Prostate gland (tissue), 2 donors: ENCODE data around the gene PDILT. TPM values are rescaled to one million over a fixed set of nuclear protein-coding genes. Genes with fewer than 3 reads are reported as not detected.
"Not testable (repeated sequence)": the region's sequence is repeated elsewhere in the genome, so short reads cannot be mapped to it uniquely, and the experiment has no call there.

ENCODE experiments used
- DNase-seq: peaks from one replicate; pipeline ENCODE4 v3.0.0-alpha.2; 2019; ENCODE audit warnings: low spot score
- H3K27ac ChIP-seq, 2 donors: fragments of 200-600 bp; sonication (generic); 2 replicates each; pipeline ENCODE4 v1.5.1; 2017 to 2019
- H3K27me3 ChIP-seq: fragments of 200-600 bp; sonication (generic); replicated peaks from 2 replicates; pipeline ENCODE4 v1.5.1; 2019; ENCODE audit not compliant: insufficient read depth
- H3K36me3 ChIP-seq, 2 donors: fragments of 200-600 bp; sonication (generic); 1 replicate in 1 of 2; 2 replicates in 1 of 2; pipeline versions ENCODE4 v1.5.1 to v1.8.1; 2017 to 2019
- H3K4me1 ChIP-seq: fragments of 200-600 bp; sonication (generic); replicated peaks from 2 replicates; pipeline ENCODE4 v1.5.1; 2019
- H3K4me3 ChIP-seq, 2 donors: fragments of 200-600 bp; sonication (generic); 2 replicates each; pipeline ENCODE4 v1.5.1; 2017 to 2019
- H3K9me3 ChIP-seq: fragments of 200-600 bp; sonication (generic); 2 replicates; pipeline ENCODE4 v1.5.1; 2017
- POLR2A ChIP-seq: fragments of 450-650 bp; IDR thresholded peaks from one replicate; pipeline ENCODE4 v1.6.1; 2016; ENCODE audit warnings: antibody characterized with exemption, mild to moderate bottlenecking
- POLR2AphosphoS5 ChIP-seq: sonication (generic); formaldehyde crosslinking; IDR thresholded peaks from one replicate; pipeline ENCODE4 v1.6.1; 2017; ENCODE audit warnings: antibody characterized with exemption
- WGBS: methylation state at CpG from one replicate; pipeline ENCODE4 v1.1.5; 2018; 5-methylcytosine and 5-hydroxymethylcytosine counted together
- intact Hi-C: fragments of 100-400 bp; cut with DNase I; formaldehyde crosslinking; loops from one replicate; pipeline ENCODE4 v1.14.2; 2022
- total RNA-seq, 2 donors: library from RNA; depleted of rRNA; stranded (reverse); fragments of >200 nt; gene quantifications; one replicate each; pipeline ENCODE4 v1.1.0, GENCODE V29; 2016
- TF ChIP-seq, protein P1 (sequence below), 4 experiments: fragments of 200-600 bp in 2 of 4; fragments of 450-650 bp in 2 of 4; sonication (generic) in 2 of 4; IDR thresholded peaks; 1 replicate in 3 of 4; 2 replicates in 1 of 4; pipeline ENCODE4 v1.5.1; 2016 to 2019; ENCODE audit warnings: antibody characterized with exemption in 4 of 4, mild to moderate bottlenecking in 2 of 4, moderate library complexity in 2 of 4

The PDILT gene
- total RNA-seq, 2 donors from 2014 or later = 0.87 to 2.4 TPM

DNA sequence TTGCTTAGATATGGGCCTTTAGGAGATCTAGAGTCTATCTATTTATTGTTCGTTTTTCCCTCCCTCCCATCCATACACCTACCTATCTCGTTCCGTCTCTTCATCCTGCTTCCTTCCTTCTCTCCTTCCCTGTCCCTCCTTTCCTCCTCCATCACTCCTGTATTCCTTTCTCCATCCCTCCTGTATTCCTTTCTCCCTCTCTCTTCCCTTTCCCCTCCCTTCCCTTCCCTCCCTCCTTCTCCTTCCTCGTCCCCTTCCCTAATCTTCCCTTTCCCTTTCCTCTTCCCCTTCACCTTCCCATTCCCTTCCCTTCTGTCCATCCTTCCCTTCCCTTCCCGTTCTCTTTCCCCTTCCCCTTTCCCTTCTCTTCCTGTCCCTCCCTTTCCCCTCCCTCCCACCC is 87.8 kb downstream of the PDILT start:
- no peak overlapping the region for H3K27ac ChIP-seq
- DNase-seq = no peak
- no peaks in the 10 kb centered on the region for H3K36me3 ChIP-seq
- H3K9me3 ChIP-seq = no peaks in the 10 kb centered on the region
- no peaks in the 10 kb centered on the region for H3K4me1 ChIP-seq
- H3K4me3 ChIP-seq = no peak overlapping the region
- 70% methylated on average over 5 of the region's 5 CpGs for WGBS
- no peaks in the 10 kb centered on the region for H3K27me3 ChIP-seq
- intact Hi-C loops = no loop called here
- no peak for TF ChIP-seq POLR2AphosphoS5
- TF ChIP-seq POLR2A = no peak
- TF ChIP-seq, protein P1, sequence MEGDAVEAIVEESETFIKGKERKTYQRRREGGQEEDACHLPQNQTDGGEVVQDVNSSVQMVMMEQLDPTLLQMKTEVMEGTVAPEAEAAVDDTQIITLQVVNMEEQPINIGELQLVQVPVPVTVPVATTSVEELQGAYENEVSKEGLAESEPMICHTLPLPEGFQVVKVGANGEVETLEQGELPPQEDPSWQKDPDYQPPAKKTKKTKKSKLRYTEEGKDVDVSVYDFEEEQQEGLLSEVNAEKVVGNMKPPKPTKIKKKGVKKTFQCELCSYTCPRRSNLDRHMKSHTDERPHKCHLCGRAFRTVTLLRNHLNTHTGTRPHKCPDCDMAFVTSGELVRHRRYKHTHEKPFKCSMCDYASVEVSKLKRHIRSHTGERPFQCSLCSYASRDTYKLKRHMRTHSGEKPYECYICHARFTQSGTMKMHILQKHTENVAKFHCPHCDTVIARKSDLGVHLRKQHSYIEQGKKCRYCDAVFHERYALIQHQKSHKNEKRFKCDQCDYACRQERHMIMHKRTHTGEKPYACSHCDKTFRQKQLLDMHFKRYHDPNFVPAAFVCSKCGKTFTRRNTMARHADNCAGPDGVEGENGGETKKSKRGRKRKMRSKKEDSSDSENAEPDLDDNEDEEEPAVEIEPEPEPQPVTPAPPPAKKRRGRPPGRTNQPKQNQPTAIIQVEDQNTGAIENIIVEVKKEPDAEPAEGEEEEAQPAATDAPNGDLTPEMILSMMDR (IDR thresholded peaks at IDR 0.05) = no peak

GRCh38 chr16:20315764-20316163 is 88.8 kb downstream of the PDILT start:
- TF ChIP-seq POLR2A (no peak), POLR2AphosphoS5 (no peak)
- TF ChIP-seq, protein P1 (IDR thresholded peaks at IDR 0.05) = no peak
- no peaks in the 10 kb centered on the region for H3K36me3 ChIP-seq

GRCh38 chr16:20314575-20314974 is 90.0 kb downstream of the PDILT start:
- WGBS = 84% methylated on average over 3 of the region's 3 CpGs
- TF ChIP-seq POLR2AphosphoS5 (no peak), POLR2A (no peak)
- TF ChIP-seq, protein P1 (IDR thresholded peaks at IDR 0.05) = no peak

More at GRCh38 chr16:20315764-20316163, 88.8 kb downstream of the PDILT start:
- WGBS = 91% methylated on average over 6 of the region's 6 CpGs
- Histone ChIP-seq H3K4me3 (no peak overlapping the region), H3K27ac (no peak overlapping the region), H3K9me3 (no peaks in the 10 kb centered on the region), H3K4me1 (no peaks in the 10 kb centered on the region), H3K27me3 (no peaks in the 10 kb centered on the region)
- no peak for DNase-seq
- intact Hi-C loops = no loop called here

GRCh38 chr16:20313741-20314140 is 90.8 kb downstream of the PDILT start:
- H3K27me3 ChIP-seq = no peaks in the 10 kb centered on the region
- H3K9me3 ChIP-seq = no peaks in the 10 kb centered on the region
- H3K4me3 ChIP-seq = no peak overlapping the region
- TF ChIP-seq POLR2A (no peak), POLR2AphosphoS5 (no peak)
- TF ChIP-seq, protein P1 (IDR thresholded peaks at IDR 0.05) = no peak
- no peaks in the 10 kb centered on the region for H3K36me3 ChIP-seq
- WGBS = 92% methylated on average over 3 of the region's 3 CpGs
- no peak for DNase-seq
- intact Hi-C loops = no loop called here
- H3K4me1 ChIP-seq = peaks cover 9% of the 10 kb centered on the region
- no peak overlapping the region for H3K27ac ChIP-seq

More at GRCh38 chr16:20314575-20314974, 90.0 kb downstream of the PDILT start:
- Histone ChIP-seq H3K27ac (no peak overlapping the region), H3K9me3 (no peaks in the 10 kb centered on the region), H3K36me3 (no peaks in the 10 kb centered on the region), H3K4me3 (no peak overlapping the region), H3K4me1 (peaks cover 9% of the 10 kb centered on the region), H3K27me3 (no peaks in the 10 kb centered on the region)
- intact Hi-C loops = no loop called here
- no peak for DNase-seq

DNA sequence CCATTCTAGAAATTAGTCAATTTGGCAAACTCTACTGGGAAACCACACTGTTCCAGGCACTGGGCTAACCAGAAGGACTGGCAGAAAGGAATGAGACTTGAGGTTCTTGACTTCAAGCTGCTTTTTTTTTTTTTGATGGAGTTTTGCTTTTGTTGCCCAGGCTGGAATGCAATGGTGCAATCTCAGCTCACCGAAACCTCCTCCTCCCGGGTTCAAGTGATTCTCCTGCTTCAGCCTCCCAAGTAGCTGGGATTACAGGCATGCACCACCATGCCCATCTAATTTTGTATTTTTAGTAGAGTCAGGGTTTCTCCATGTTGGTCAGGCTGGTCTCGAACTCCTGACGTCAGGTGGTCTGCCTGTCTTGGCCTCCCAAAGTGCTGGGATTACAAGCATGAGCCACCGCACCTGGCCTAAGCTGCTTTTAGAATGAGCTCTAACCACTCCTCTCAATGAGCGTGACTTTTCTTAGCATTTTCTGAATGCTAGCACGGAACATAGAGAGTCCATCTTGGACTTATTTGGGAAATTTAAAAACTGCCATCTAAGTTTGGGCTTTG is 91.9 kb downstream of the PDILT start:
- H3K36me3 ChIP-seq, intact Hi-C loops, H3K9me3 ChIP-seq, H3K27me3 ChIP-seq, H3K4me1 ChIP-seq, DNase-seq, H3K4me3 ChIP-seq: not testable (repeated sequence)
- peak overlapping the region; percentile 2 to 62 for H3K27ac ChIP-seq
- 96% methylated on average over 7 of the region's 7 CpGs for WGBS
